ENCODE data around the gene PMP22.
A peak's percentile ranks its signal among the peaks of the same experiment; 100 is the strongest.

The PMP22 gene

DNA sequence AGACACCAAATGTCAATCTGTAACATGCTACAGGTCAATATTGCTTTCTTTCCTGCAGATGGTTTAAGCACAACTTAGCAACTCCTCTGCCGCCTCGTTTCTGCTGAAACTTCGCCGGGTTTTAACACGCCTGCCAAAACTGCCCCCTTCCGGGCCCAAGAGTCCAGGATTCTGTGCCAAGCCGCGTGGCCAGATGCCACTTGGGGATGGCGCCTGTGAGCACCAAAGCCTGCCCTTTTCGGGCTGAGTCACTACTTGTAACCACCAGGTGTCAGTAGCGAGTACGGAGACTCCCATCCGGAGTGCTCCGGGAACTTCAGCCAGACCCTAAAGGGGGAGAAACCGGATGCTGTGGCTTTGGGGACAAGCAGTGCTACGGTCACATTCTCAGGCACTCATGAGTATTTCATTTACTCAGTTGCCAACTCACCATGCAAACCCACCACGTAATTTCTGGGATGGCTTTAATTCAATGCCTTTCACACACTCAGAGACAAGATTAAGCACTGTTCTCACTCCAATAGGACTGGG, 7.8 kb downstream of the PMP22 start:
- peaks cover 13% of the 10 kb centered on the region for H3K4me1 ChIP-seq
- DNase-seq (ENCODE audit: low spot score in 2 of 2): peak; percentile 58 to 84
- 0 out of 2 replicates have a peak overlapping the region, but pooled peaks have one; percentile 5 for H3K4me3 ChIP-seq
- H3K36me3 ChIP-seq (replicated peaks): peaks cover 64% of the 10 kb centered on the region
- in situ Hi-C loops (cut with MboI; ENCODE audit: low sequenced_read_pairs): loop anchor here (5.0 kb wide), 1 partner anchor 245 kb away; no protein-coding TSS in a partner anchor
- no peaks in the 10 kb centered on the region for H3K9me3 ChIP-seq
- H3K27me3 ChIP-seq (ENCODE audit: low read depth): no peaks in the 10 kb centered on the region

DNA sequence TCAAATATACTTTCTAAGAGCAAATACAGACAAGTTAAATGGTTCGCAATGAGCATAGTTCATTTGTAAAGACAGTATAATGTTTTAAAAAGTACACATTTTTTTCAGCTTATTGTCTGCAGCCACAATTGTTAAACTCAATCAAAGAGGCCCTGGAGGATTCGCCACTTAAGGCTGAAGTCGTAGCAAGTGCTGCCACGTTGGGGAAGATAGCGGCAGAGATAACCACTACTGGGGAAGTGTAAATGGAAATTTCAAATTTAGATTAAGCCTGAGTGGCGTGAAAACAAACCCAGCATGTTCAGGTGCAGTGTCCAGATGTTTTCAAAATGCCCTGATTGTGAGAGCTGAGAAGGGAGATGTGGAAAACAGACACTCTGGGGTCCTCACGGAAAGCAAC, 8.4 kb downstream of the PMP22 start:
- Histone ChIP-seq H3K4me1 (peaks cover 13% of the 10 kb centered on the region), H3K4me3 (no peak overlapping the region), H3K36me3 (replicated peaks) (peaks cover 67% of the 10 kb centered on the region), H3K27me3 (ENCODE audit: low read depth) (no peaks in the 10 kb centered on the region), H3K9me3 (no peaks in the 10 kb centered on the region)
- in situ Hi-C loops (cut with MboI; ENCODE audit: low sequenced_read_pairs): loop anchor here (5.0 kb wide), 1 partner anchor 246 kb away; no protein-coding TSS in a partner anchor
- no peak for DNase-seq (ENCODE audit: low spot score in 2 of 2)

DNA sequence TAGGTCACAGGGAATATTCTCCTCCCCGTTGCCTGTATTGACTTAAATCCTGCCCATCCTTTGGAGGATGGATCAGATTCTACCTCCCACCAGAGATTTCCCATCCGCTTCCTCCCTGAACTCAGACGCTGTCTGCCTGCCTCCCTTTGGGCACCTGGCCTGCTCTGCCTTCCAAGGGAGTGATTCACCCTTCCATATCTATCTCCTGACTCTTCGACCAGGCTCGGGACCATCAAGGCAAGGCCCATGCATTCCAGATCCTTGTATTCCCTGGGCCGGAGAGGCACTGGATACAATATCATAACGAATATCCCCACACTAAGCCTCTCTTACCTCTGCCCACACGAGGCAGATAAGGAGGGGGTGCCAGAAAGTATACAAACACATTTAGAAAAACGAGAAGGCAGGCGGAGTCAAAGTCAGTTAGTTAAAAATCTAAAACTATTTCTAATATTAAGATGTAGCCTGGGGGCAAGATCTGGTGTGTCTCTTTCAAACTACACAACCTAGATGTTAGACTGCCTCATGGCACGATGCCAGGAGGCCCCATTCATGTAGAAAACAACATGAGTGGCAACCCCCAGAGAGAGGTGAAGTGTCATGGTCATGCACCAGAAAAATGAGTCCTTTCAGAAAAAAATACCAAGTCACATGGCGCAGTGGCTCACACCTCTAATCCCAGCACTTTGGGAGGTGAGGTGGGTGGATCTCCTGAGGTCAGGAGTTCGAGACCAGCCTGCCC, 9.2 kb downstream of the PMP22 start:
- in situ Hi-C loops (cut with MboI; ENCODE audit: low sequenced_read_pairs): loop anchor here (5.0 kb wide), 1 partner anchor 246 kb away; no protein-coding TSS in a partner anchor
- Histone ChIP-seq H3K36me3 (replicated peaks) (peaks cover 67% of the 10 kb centered on the region), H3K27me3 (ENCODE audit: low read depth) (no peaks in the 10 kb centered on the region), H3K4me3 (no peak overlapping the region), H3K9me3 (no peaks in the 10 kb centered on the region), H3K4me1 (peaks cover 13% of the 10 kb centered on the region)
- DNase-seq (ENCODE audit: low spot score in 2 of 2): no peak

DNA sequence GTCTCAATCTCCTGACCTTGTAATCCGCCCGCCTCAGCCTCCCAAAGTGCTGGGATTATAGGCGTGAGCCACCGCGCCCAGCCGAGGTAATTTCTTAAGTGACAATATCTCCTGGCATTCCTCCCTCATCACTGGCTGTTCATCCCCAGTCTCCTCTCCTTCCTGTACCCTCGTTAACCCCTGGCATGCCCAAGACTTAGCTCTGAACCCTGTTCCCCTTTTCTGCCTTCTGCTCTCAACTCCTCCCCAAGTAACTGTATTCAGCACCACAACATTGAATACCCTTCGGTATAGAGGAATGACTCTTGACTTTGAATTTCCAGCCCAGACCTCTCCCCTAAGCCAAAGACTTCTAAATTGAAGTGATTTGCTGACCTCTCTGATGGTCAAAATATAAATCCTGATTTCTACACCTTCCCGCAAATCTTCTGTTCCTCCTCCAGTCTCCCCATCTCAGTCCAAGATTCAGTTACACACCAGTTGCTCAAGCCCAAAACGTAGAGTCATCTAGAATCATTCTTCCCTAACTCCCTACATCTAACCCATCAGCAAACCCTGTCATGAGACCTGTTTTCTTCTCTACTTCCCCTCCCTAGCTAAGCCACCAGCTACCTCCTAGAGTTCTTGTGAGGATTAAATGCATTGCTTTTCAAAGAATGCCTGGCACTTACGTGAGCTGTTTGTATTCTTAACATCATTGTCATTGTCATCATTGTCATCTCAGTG, 14.8 kb downstream of the PMP22 start:
- Histone ChIP-seq H3K4me1 (peaks cover 3% of the 10 kb centered on the region; the same call in 1 of the 2 replicates), H3K9me3 (no peaks in the 10 kb centered on the region), H3K27me3 (ENCODE audit: low read depth) (no peaks in the 10 kb centered on the region), H3K4me3 (no peak overlapping the region), H3K36me3 (replicated peaks) (peaks cover 35% of the 10 kb centered on the region)
- DNase-seq (ENCODE audit: low spot score in 2 of 2): no peak
- in situ Hi-C loops (cut with MboI; ENCODE audit: low sequenced_read_pairs): no loop called here

- Histone ChIP-seq H3K36me3 (replicated peaks) (peaks cover 27% of the 10 kb centered on the region), H3K4me3 (no peak overlapping the region), H3K4me1 (peaks cover 3% of the 10 kb centered on the region; the same call in 1 of the 2 replicates), H3K27me3 (ENCODE audit: low read depth) (no peaks in the 10 kb centered on the region), H3K9me3 (no peaks in the 10 kb centered on the region)
- in situ Hi-C loops (cut with MboI; ENCODE audit: low sequenced_read_pairs): no loop called here
- DNase-seq (ENCODE audit: low spot score in 2 of 2): no peak
These were observed 15.6 kb downstream of the PMP22 start for GRCh38 chr17:15249487-15249886.

DNA sequence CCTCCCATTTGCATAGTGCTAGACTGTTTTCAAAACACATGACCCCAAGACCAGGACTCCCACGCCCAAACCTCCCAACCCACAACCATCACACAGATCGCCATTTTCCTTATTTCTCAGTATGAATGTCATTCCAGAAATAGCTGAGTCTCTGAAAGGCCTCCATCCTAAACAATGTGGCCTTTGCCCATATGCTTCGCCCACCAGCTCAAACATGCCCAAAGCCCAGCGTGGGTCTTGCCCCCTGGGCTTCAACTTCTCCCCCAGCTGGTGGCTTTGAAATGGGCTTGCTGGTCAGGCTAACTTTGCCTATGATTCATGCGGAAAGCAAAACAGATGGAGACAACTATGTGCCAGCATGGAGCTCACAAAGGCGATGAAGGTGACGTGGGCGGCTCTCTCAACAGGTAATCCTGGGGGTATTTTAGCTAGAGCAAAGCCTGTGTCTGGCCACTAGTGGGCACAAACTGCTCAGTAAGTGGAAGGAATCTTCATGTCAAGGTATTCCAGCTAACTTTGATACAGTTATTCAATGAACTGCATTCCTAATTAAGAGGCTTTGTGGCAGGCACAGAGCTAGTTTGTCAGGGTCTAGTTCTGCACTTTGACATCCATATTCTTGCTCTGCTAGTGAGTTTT, 17.1 kb downstream of the PMP22 start:
- H3K4me1 ChIP-seq: peaks cover 3% of the 10 kb centered on the region; the same call in 1 of the 2 replicates

DNA sequence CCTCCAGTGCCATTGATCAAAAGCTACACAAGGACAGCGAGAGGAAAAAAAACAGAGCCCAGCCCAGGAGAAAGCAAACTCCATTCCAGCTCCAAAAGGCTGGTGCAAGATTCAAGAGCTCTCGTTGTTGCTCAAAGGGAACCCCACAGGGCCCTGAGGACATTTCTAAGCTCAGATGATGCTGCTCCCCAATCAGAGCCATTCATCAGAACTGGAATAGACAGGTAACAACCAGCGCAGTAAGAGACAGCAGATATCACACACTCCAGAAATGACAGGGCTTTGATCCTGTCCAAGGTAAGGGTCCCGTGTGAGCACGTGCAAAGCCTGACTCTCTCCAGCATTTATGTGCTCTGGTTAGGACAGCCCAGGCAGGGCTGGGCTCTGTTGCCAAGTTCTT, 20.1 kb downstream of the PMP22 start:
- in situ Hi-C loops (cut with MboI; ENCODE audit: low sequenced_read_pairs): no loop called here
- no peak for DNase-seq (ENCODE audit: low spot score in 2 of 2)
- Histone ChIP-seq H3K36me3 (replicated peaks) (peaks cover 7% of the 10 kb centered on the region), H3K4me1 (peaks cover 3% of the 10 kb centered on the region; the same call in 1 of the 2 replicates), H3K4me3 (no peak overlapping the region), H3K27me3 (ENCODE audit: low read depth) (no peaks in the 10 kb centered on the region), H3K9me3 (no peaks in the 10 kb centered on the region)

More for the DNA sequence above, 17.1 kb downstream of the PMP22 start:
- no peaks in the 10 kb centered on the region for H3K9me3 ChIP-seq
- DNase-seq (ENCODE audit: low spot score in 2 of 2): no peak
- no peaks in the 10 kb centered on the region for H3K27me3 ChIP-seq (ENCODE audit: low read depth)
- peaks cover 13% of the 10 kb centered on the region for H3K36me3 ChIP-seq (replicated peaks)
- in situ Hi-C loops (cut with MboI; ENCODE audit: low sequenced_read_pairs): no loop called here
- H3K4me3 ChIP-seq: no peak overlapping the region

DNA sequence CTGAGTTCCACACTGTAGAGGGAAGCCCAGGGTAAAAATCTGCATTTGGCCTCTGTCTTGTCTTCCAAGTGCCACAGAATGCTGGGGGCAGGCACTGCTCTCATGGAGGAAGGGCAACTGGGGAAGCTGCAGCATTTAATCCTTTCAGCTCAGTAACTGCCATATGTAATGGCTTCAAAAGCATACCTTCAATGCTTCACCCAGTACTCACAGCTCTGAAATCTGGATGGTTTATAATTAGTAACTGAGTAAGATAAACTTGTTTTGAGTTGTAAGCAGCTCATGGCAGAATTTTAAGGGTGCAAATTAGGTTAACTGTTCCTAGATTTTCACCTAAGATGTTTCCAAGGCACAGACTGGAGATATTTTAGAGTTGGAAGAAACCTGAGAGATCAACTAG, 24.5 kb downstream of the PMP22 start:
- Histone ChIP-seq H3K27me3 (ENCODE audit: low read depth) (no peaks in the 10 kb centered on the region), H3K4me1 (no peaks in the 10 kb centered on the region), H3K4me3 (no peak overlapping the region), H3K36me3 (replicated peaks) (peaks cover 31% of the 10 kb centered on the region), H3K9me3 (no peaks in the 10 kb centered on the region)
- DNase-seq (ENCODE audit: low spot score in 2 of 2): no peak
- in situ Hi-C loops (cut with MboI; ENCODE audit: low sequenced_read_pairs): no loop called here

DNA sequence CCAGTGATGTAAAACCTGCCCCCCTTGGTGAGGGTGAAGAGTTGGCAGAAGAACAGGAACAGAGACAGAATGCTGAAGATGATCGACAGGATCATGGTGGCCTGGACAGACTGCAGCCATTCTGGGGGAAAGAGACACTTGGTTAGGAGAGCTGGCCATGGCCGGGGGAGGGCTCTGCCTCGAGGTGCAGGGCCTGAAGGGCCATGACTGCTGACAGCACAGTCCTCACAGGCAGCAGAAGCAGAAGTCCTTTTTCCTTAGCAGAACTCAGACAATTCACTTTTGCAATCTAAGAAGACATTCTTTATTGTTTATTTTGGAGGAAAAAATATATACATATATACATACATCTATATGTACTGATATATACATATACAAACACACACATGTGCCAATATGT, 25.6 kb downstream of the PMP22 start:
- Histone ChIP-seq H3K36me3 (replicated peaks) (peaks cover 36% of the 10 kb centered on the region), H3K9me3 (no peaks in the 10 kb centered on the region), H3K27me3 (ENCODE audit: low read depth) (no peaks in the 10 kb centered on the region), H3K4me3 (no peak overlapping the region), H3K4me1 (no peaks in the 10 kb centered on the region)
- DNase-seq (ENCODE audit: low spot score in 2 of 2): no peak
- in situ Hi-C loops (cut with MboI; ENCODE audit: low sequenced_read_pairs): no loop called here

DNA sequence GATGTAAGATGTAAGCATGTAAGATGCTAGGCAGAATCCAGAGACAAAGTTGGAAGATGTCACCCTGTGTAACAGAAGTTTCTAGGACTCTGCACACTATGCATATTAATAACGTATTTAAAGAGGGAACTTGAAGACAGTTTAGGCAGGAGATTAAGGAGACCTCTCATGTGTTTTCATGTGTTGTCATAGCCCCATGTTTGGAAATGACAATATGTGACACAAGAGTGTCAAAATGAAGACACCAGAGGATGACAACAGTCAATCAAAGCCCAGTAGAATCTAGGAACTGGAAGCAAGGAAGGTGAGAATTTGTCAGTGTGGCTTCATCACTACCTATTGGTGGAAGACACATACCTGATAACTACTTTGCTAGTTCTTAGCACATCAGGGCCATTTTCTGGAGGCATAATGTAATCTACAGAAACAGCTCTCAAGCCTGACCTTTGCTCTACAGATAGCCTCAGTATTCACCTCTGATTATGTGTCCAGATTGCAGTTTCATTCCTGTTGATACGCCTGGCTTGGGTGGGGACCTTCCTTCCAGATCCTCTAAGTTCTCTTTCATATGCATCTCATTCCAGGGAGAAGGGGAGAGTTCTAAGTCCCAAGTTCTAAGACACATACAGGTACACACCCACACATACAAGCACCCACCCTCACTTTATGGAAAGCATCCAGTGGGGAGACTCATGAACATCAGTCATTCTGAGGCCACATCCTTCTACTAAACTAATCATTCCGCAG, 26.3 kb downstream of the PMP22 start:
- in situ Hi-C loops (cut with MboI; ENCODE audit: low sequenced_read_pairs): no loop called here
- no peaks in the 10 kb centered on the region for H3K4me1 ChIP-seq
- H3K36me3 ChIP-seq (replicated peaks): peaks cover 36% of the 10 kb centered on the region
- no peak overlapping the region for H3K4me3 ChIP-seq
- H3K27me3 ChIP-seq (ENCODE audit: low read depth): no peaks in the 10 kb centered on the region
- no peak for DNase-seq (ENCODE audit: low spot score in 2 of 2)
- no peaks in the 10 kb centered on the region for H3K9me3 ChIP-seq

DNA sequence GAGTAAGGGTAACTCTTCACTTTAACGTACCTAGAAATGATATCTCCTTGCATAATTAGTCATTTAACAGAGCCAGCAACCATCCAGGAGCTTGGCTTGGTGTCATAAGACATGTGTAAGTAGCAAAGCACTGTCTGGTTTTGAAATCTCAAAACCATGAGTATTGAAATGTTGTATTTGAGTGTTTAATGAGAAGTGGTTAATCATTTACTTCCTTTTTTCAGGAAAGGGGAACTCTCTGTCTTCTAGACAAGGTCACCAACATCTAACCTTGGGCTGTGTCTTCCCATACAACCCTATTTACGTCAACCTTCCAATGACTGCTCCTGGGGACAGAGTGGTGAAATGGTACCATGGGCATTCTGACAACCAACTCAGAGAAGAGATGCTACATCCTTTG, 27.1 kb downstream of the PMP22 start:
- H3K4me3 ChIP-seq: no peak overlapping the region
- no peaks in the 10 kb centered on the region for H3K27me3 ChIP-seq (ENCODE audit: low read depth)
- H3K4me1 ChIP-seq: no peaks in the 10 kb centered on the region
- in situ Hi-C loops (cut with MboI; ENCODE audit: low sequenced_read_pairs): no loop called here
- H3K36me3 ChIP-seq (replicated peaks): peaks cover 36% of the 10 kb centered on the region
- H3K9me3 ChIP-seq: no peaks in the 10 kb centered on the region
- DNase-seq (ENCODE audit: low spot score in 2 of 2): no peak

DNA sequence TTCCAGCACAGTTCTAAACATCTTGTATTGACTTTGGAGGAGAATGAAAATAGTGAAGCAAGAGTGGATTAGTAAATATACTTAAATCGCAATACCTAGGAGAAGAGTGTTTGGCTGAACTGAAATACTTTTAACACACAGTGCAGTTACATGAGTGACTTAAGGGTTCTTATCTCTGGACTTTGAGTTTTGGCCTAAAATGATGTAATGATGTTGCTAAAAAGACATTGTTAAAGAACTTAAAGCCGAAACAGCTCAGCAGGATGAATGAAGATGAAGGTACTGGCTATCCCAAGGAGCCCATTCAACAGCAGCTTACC, 28.1 kb downstream of the PMP22 start:
- in situ Hi-C loops (cut with MboI; ENCODE audit: low sequenced_read_pairs): no loop called here

More for the DNA sequence above, 28.1 kb downstream of the PMP22 start:
- Histone ChIP-seq H3K36me3 (replicated peaks) (peaks cover 41% of the 10 kb centered on the region), H3K9me3 (no peaks in the 10 kb centered on the region), H3K27me3 (ENCODE audit: low read depth) (no peaks in the 10 kb centered on the region), H3K4me3 (no peak overlapping the region), H3K4me1 (no peaks in the 10 kb centered on the region)
- no peak for DNase-seq (ENCODE audit: low spot score in 2 of 2)
